OCI-LY7 (cell line): ENCODE results near the gene IQCK. TPM values are rescaled to one million over a fixed set of nuclear protein-coding genes. Genes with fewer than 3 reads are reported as not detected.
A peak's percentile ranks its signal among the peaks of the same experiment; 100 is the strongest.

Experiments used
- BruUV-seq: library from RNA; stranded (reverse); fragments of 400-500 nt; replicated peaks from 2 replicates; lab custom pipeline; 2021; lab: Mats Ljungman, UMichigan
- CTCF ChIA-PET: fragments of 300-600 bp; sonication (Branson Sonifier 250); formaldehyde crosslinking; loops from one replicate; lab custom pipeline; 2022; ENCODE audit warnings: antibody characterized with exemption; ENCODE audit not compliant: unreplicated experiment; lab: Charles Lee
- POLR2A ChIA-PET: fragments of 300-600 bp; sonication (Branson Sonifier 250); formaldehyde crosslinking; loops from one replicate; lab custom pipeline; 2022; ENCODE audit warnings: antibody characterized with exemption; lab: Charles Lee
- DNase-seq: peaks from one replicate; pipeline ENCODE4 v3.0.0-alpha.2; 2015; ENCODE audit warnings: low spot score
- H2AFZ ChIP-seq: fragments of 200-600 bp; sonication (generic), shearing (Covaris generic); 2 replicates; pipeline ENCODE4 v1.6.1; 2014; ENCODE audit warnings: mild to moderate bottlenecking, antibody characterized with exemption, low read length, moderate library complexity
- H3K27ac ChIP-seq: fragments of 200-600 bp; sonication (generic); 2 replicates; pipeline ENCODE4 v1.5.1; 2014; ENCODE audit warnings: mixed run types, low read depth, mild to moderate bottlenecking, moderate library complexity, low read length, inconsistent platforms; ENCODE audit not compliant: poor library complexity, severe bottlenecking
- H3K36me3 ChIP-seq: fragments of 200-600 bp; sonication (generic); 2 replicates; pipeline ENCODE4 v1.6.1; 2014; ENCODE audit warnings: mild to moderate bottlenecking, antibody characterized with exemption, low read length, moderate library complexity, mixed read lengths; ENCODE audit not compliant: insufficient read depth
- H3K4me1 ChIP-seq: fragments of 200-600 bp; sonication (generic); 2 replicates; pipeline ENCODE4 v1.5.1; 2014; ENCODE audit warnings: mild to moderate bottlenecking, low read length; ENCODE audit not compliant: insufficient read depth, poor library complexity, severe bottlenecking
- H3K4me2 ChIP-seq: fragments of 200-600 bp; sonication (generic); 2 replicates; pipeline ENCODE4 v1.6.1; 2014; ENCODE audit warnings: mild to moderate bottlenecking, low read length
- H3K4me3 ChIP-seq: fragments of 200-600 bp; sonication (generic); 2 replicates; pipeline ENCODE4 v1.5.1; 2014; ENCODE audit warnings: mild to moderate bottlenecking, low read depth, low read length; ENCODE audit not compliant: poor library complexity, severe bottlenecking
- H3K79me2 ChIP-seq: fragments of 200-600 bp; sonication (generic); 2 replicates; pipeline ENCODE4 v1.6.1; 2016; ENCODE audit warnings: low read depth, mild to moderate bottlenecking, low read length, moderate library complexity, mixed read lengths; ENCODE audit not compliant: insufficient read depth
- H3K9me2 ChIP-seq: fragments of 200-600 bp; sonication (generic); 2 replicates; pipeline ENCODE4 v1.6.1; 2016; ENCODE audit warnings: mild to moderate bottlenecking, low read length, mixed read lengths; ENCODE audit not compliant: insufficient read depth
- H3K9me3 ChIP-seq: fragments of 200-600 bp; sonication (generic); 2 replicates; pipeline ENCODE4 v1.6.1; 2014; ENCODE audit warnings: mild to moderate bottlenecking, mixed run types, low read length, mixed read lengths
- H4K20me1 ChIP-seq: fragments of 200-600 bp; sonication (generic); 2 replicates; pipeline ENCODE4 v1.6.1; 2014; ENCODE audit warnings: mild to moderate bottlenecking, antibody characterized with exemption, low read length, moderate library complexity, mixed read lengths; ENCODE audit not compliant: insufficient read depth
- EZH2phosphoT487 ChIP-seq: fragments of 200-600 bp; sonication (generic); IDR thresholded peaks from 2 replicates; pipeline ENCODE4 v1.6.1; 2018; ENCODE audit warnings: low read depth, borderline replicate concordance, mild to moderate bottlenecking, mixed run types, antibody characterized with exemption, low read length, moderate library complexity, mixed read lengths
- intact Hi-C: fragments of 100-400 bp; cut with micrococcal nuclease; formaldehyde crosslinking; loops from one replicate; pipeline ENCODE4 v1.10.0; 2022; ENCODE audit not compliant: unreplicated experiment
- total RNA-seq, 2 experiments: library from RNA; depleted of rRNA in 1 of 2; stranded (reverse); fragments of >200 nt in 1 of 2; shearing (Covaris generic) in 1 of 2; gene quantifications; 2 replicates each; pipeline ENCODE4 v1.2.3, GENCODE V29; 2014 to 2022
- TF ChIP-seq, protein P1 (sequence below): fragments of 200-600 bp; sonication (generic); conservative IDR thresholded peaks from 2 replicates; pipeline ENCODE4 v1.5.1; 2014; ENCODE audit warnings: mild to moderate bottlenecking, antibody characterized with exemption, low read length, moderate library complexity, mixed read lengths

The IQCK gene
- total RNA-seq, 2 experiments from 2014 or later = 2.2 to 4.3 TPM

DNA sequence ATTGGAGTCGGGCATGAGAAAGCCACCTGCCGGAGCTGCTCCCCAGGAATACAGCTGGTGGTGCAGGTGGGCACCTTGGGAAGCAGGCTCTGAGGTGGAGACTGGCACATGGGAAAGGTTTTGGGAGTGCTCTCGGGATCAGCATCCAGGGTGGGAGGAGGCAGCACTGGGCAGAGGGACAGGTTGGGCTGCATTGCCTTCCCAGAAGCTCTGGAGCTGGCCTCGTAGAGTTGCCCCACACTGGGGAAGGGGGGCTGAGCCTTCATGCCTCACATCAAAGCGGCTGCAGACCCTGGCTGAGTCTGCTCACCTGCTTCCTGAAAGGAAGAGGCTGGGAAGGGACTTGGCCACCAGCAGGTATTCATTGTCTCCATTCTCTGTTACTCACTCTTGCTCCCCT, 180.1 kb downstream of the IQCK start:
- no TSS peak for BruUV-seq
- TF ChIP-seq, protein P1, sequence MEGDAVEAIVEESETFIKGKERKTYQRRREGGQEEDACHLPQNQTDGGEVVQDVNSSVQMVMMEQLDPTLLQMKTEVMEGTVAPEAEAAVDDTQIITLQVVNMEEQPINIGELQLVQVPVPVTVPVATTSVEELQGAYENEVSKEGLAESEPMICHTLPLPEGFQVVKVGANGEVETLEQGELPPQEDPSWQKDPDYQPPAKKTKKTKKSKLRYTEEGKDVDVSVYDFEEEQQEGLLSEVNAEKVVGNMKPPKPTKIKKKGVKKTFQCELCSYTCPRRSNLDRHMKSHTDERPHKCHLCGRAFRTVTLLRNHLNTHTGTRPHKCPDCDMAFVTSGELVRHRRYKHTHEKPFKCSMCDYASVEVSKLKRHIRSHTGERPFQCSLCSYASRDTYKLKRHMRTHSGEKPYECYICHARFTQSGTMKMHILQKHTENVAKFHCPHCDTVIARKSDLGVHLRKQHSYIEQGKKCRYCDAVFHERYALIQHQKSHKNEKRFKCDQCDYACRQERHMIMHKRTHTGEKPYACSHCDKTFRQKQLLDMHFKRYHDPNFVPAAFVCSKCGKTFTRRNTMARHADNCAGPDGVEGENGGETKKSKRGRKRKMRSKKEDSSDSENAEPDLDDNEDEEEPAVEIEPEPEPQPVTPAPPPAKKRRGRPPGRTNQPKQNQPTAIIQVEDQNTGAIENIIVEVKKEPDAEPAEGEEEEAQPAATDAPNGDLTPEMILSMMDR = no peak
- TF ChIP-seq EZH2phosphoT487 = no peak
- POLR2A ChIA-PET = no interaction called here

DNA sequence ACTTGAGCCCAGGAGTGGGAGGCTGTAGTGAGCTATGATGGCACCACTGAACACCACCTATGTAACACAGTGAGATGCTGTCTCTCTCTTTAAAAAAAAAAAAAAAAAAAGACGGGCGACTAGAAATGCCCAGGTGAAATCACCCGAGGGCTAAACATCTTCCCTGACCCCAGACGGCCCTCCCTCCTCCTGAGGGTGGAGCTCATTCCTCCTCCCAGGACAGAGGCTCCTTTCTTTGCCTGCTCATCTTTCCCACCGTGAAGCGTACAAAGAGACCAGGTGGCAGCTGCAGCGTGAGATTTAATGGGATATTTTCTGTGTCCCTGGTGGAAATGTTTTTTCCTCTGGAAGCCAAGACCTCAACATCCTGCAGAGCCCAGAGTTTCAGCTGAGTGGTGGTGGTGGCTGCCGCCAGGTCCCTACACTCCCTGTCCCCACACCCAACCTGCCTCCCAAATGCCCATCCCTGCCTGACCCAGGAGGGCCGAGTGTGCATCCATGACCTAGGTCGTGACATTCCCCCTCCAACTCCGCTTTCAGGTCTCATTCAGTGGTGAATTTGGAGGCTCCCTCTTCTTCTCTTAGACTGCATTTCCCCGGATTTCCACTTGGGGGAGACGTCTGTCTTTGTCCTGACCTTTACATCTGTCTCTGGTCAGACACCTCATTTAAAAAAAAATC, 181.0 kb downstream of the IQCK start:
- intact Hi-C loops = no loop called here
- POLR2A ChIA-PET = no interaction called here
- no peak overlapping the region for H3K27ac ChIP-seq
- no peaks in the 10 kb centered on the region for H3K9me2 ChIP-seq
- CTCF ChIA-PET = interaction anchor here (0.6 kb wide), 1 partner anchor 43 kb away, joined by 4 read pairs; no protein-coding TSS in a partner anchor
- H4K20me1 ChIP-seq = no peaks in the 10 kb centered on the region
- H3K4me2 ChIP-seq = no peak overlapping the region
- H3K4me1 ChIP-seq = no peaks in the 10 kb centered on the region
- no peaks in the 10 kb centered on the region for H3K36me3 ChIP-seq
- H3K79me2 ChIP-seq = no peaks in the 10 kb centered on the region
- TF ChIP-seq, protein P1 = peak; percentile 82
- no peak for TF ChIP-seq EZH2phosphoT487
- BruUV-seq = no TSS peak
- no peak overlapping the region for H3K4me3 ChIP-seq
- H3K9me3 ChIP-seq = no peaks in the 10 kb centered on the region
- DNase-seq = peak; percentile 45
- H2AFZ ChIP-seq = no peak overlapping the region

More for the DNA sequence above, 180.1 kb downstream of the IQCK start:
- Histone ChIP-seq H2AFZ (no peak overlapping the region), H3K36me3 (no peaks in the 10 kb centered on the region), H3K9me3 (no peaks in the 10 kb centered on the region), H3K9me2 (no peaks in the 10 kb centered on the region), H3K4me2 (no peak overlapping the region), H3K79me2 (no peaks in the 10 kb centered on the region), H3K4me3 (no peak overlapping the region), H4K20me1 (no peaks in the 10 kb centered on the region), H3K4me1 (no peaks in the 10 kb centered on the region), H3K27ac (no peak overlapping the region)
- CTCF ChIA-PET = no interaction called here
- no peak for DNase-seq
- intact Hi-C loops = no loop called here

DNA sequence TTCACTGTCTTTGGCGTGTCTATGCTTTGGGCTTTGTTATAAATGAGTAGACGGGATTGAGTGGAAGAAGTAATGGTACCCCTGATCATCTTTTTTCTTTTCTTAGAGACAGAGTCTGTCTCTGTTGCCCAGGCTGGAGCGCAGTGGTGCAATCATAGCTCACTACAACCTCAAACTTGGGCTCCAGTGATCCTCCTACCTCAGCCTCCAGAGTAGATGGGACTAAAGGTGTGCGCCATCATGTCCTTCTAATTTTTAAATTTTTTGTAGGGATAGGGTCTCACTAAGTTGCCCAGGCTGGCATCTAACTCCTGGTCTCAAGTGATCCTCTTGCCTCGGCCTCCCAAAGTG, 181.5 kb downstream of the IQCK start:
- no peak overlapping the region for H3K4me2 ChIP-seq
- H3K36me3 ChIP-seq = no peaks in the 10 kb centered on the region
- no peaks in the 10 kb centered on the region for H3K4me1 ChIP-seq
- no peaks in the 10 kb centered on the region for H3K79me2 ChIP-seq
- no peak overlapping the region for H2AFZ ChIP-seq
- TF ChIP-seq, protein P1 = peak; percentile 16; the same call in 1 of the 2 replicates
- no peak for TF ChIP-seq EZH2phosphoT487
- no TSS peak for BruUV-seq
- H3K4me3 ChIP-seq = no peak overlapping the region
- no peaks in the 10 kb centered on the region for H3K9me3 ChIP-seq
- ChIA-PET POLR2A (no interaction called here), CTCF (interaction anchor here (0.6 kb wide), 1 partner anchor 44 kb away, joined by 4 read pairs; no protein-coding TSS in a partner anchor)
- no peaks in the 10 kb centered on the region for H3K9me2 ChIP-seq
- no peak overlapping the region for H3K27ac ChIP-seq
- intact Hi-C loops = no loop called here
- H4K20me1 ChIP-seq = no peaks in the 10 kb centered on the region
- no peak for DNase-seq
